Activated naive CD8-positive, alpha-beta T cell treated with anti-CD3 and anti-CD28 coated beads, Interleukin-2, amount 50 U/mL, for 16 hours (primary cell): ENCODE measurements around the gene COX10.
"Not testable (repeated sequence)": the region's sequence is repeated elsewhere in the genome, so short reads cannot be mapped to it uniquely, and the experiment has no call there.

ENCODE experiments used
- DNase-seq: peaks from one replicate; pipeline ENCODE4 v3.0.0-alpha.2; 2020; ENCODE audit warnings: low read depth, low spot score

Gene COX10

GRCh38 chr17:14204546-14204945 is 135.2 kb downstream of the COX10 start:
- no peak for DNase-seq

- DNase-seq: no peak
Measured at GRCh38 chr17:14205380-14205779, 136.1 kb downstream of the COX10 start.

GRCh38 chr17:14205992-14206461 is 136.7 kb downstream of the COX10 start:
- no peak for DNase-seq

- no peak for DNase-seq
Measured at GRCh38 chr17:14206891-14207290, 137.6 kb downstream of the COX10 start.

GRCh38 chr17:14207791-14208190 is 138.5 kb downstream of the COX10 start:
- no peak for DNase-seq

- DNase-seq: no peak
Measured at GRCh38 chr17:14209215-14209614, 139.9 kb downstream of the COX10 start.

- DNase-seq: no peak
Measured at GRCh38 chr17:14211246-14211645, 141.9 kb downstream of the COX10 start.

- no peak for DNase-seq
Measured at GRCh38 chr17:14211801-14212200, 142.5 kb downstream of the COX10 start.

- no peak for DNase-seq
Measured at GRCh38 chr17:14212401-14212800, 143.1 kb downstream of the COX10 start.

GRCh38 chr17:14214271-14214670 is 145.0 kb downstream of the COX10 start:
- DNase-seq: no peak

- no peak for DNase-seq
Measured at GRCh38 chr17:14222611-14223010, 153.3 kb downstream of the COX10 start.

GRCh38 chr17:14225254-14225980 is 156.1 kb downstream of the COX10 start:
- DNase-seq: no peak

GRCh38 chr17:14227052-14227451 is 157.7 kb downstream of the COX10 start:
- no peak for DNase-seq

- no peak for DNase-seq
Measured at GRCh38 chr17:14228903-14229302, 159.6 kb downstream of the COX10 start.

- DNase-seq: not testable (repeated sequence)
Measured at GRCh38 chr17:14231187-14231586, 161.9 kb downstream of the COX10 start.

GRCh38 chr17:14235047-14235446 is 165.7 kb downstream of the COX10 start:
- DNase-seq: not testable (repeated sequence)

GRCh38 chr17:14236032-14236431 is 166.7 kb downstream of the COX10 start:
- DNase-seq: not testable (repeated sequence)

- DNase-seq: not testable (repeated sequence)
Measured at GRCh38 chr17:14236762-14237161, 167.5 kb downstream of the COX10 start, which contains the start of gene CDRT15. Gene CDRT15, minus strand, starts transcription at chr17:14236862. Its CDS starts 29 bp downstream, at chr17:14236833.

- DNase-seq: not testable (repeated sequence)
Measured at GRCh38 chr17:14239271-14239670, 170.0 kb downstream of the COX10 start.

GRCh38 chr17:14245002-14245401 is 175.7 kb downstream of the COX10 start:
- DNase-seq: no peak

GRCh38 chr17:14245629-14246028 is 176.3 kb downstream of the COX10 start:
- DNase-seq: no peak
